HepG2 (cell line): ENCODE data around the gene P2RX2.

Source experiments
- CBX5 ChIP-seq: sonication (generic); formaldehyde crosslinking; IDR thresholded peaks from 2 replicates; pipeline ENCODE4 v1.4.0; 2020; ENCODE audit warnings: missing genetic modification reagents, borderline replicate concordance
- CTCF ChIP-seq: sonication (generic); formaldehyde crosslinking; IDR thresholded peaks from 2 replicates; pipeline ENCODE4 v1.5.0; 2020; ENCODE audit warnings: mild to moderate bottlenecking, missing genetic modification reagents, moderate library complexity
- HOXA3 ChIP-seq: sonication (generic); formaldehyde crosslinking; IDR thresholded peaks from 2 replicates; pipeline ENCODE4 v1.5.0; 2020; ENCODE audit warnings: missing genetic modification reagents
- HOXA7 ChIP-seq: sonication (generic); formaldehyde crosslinking; IDR thresholded peaks from 2 replicates; pipeline ENCODE4 v1.8.1; 2022; ENCODE audit warnings: mild to moderate bottlenecking, missing genetic modification reagents, moderate library complexity
- MEIS2 ChIP-seq: sonication (generic); formaldehyde crosslinking; IDR thresholded peaks from 2 replicates; pipeline ENCODE4 v1.9.0; 2021; ENCODE audit warnings: mild to moderate bottlenecking, missing genetic modification reagents
- RAD21 ChIP-seq: fragments of 450-650 bp; formaldehyde crosslinking; IDR thresholded peaks from 2 replicates; pipeline ENCODE4 v1.5.0; 2020; ENCODE audit warnings: mild to moderate bottlenecking
- RAD51 ChIP-seq: fragments of 450-650 bp; IDR thresholded peaks from 2 replicates; pipeline ENCODE4 v1.6.1; 2016; ENCODE audit warnings: borderline replicate concordance
- ZFP1 ChIP-seq: IDR thresholded peaks from 2 replicates; pipeline ENCODE4 v1.6.1; 2016
- ZNF160 ChIP-seq: sonication (generic); formaldehyde crosslinking; IDR thresholded peaks from 2 replicates; pipeline ENCODE4 v1.8.0; 2022; ENCODE audit warnings: mild to moderate bottlenecking, inconsistent platforms, missing genetic modification reagents
- ZNF224 ChIP-seq: sonication (generic); formaldehyde crosslinking; IDR thresholded peaks from 2 replicates; pipeline ENCODE4 v1.5.0; 2020; ENCODE audit warnings: mild to moderate bottlenecking, missing genetic modification reagents
- ZNF343 ChIP-seq: sonication (generic); formaldehyde crosslinking; IDR thresholded peaks from 2 replicates; pipeline ENCODE4 v1.4.0; 2020; ENCODE audit warnings: mild to moderate bottlenecking, missing genetic modification reagents
- TF ChIP-seq, protein P1 (sequence below), 2 experiments: fragments of 450-650 bp in 1 of 2; sonication (generic) in 1 of 2; formaldehyde crosslinking; IDR thresholded peaks; 2 replicates each; pipeline versions ENCODE4 v1.5.0 to v1.8.0; 2020 to 2022; ENCODE audit warnings: mild to moderate bottlenecking in 1 of 2, missing genetic modification reagents in 1 of 2

- TF ChIP-seq RAD21: no peak
- TF ChIP-seq CTCF: no peak
- TF ChIP-seq ZNF224 (CRISPR knock-in tag): no peak
- no peak for TF ChIP-seq CBX5 (CRISPR knock-in tag)
- no peak for TF ChIP-seq MEIS2 (CRISPR knock-in tag)
- no peak for TF ChIP-seq RAD51
- no peak for TF ChIP-seq ZNF160 (CRISPR knock-in tag)
- no peak for TF ChIP-seq ZFP1 (CRISPR knock-in tag)
- TF ChIP-seq HOXA3 (CRISPR knock-in tag): no peak
- no peak for TF ChIP-seq HOXA7
- TF ChIP-seq, protein P1, sequence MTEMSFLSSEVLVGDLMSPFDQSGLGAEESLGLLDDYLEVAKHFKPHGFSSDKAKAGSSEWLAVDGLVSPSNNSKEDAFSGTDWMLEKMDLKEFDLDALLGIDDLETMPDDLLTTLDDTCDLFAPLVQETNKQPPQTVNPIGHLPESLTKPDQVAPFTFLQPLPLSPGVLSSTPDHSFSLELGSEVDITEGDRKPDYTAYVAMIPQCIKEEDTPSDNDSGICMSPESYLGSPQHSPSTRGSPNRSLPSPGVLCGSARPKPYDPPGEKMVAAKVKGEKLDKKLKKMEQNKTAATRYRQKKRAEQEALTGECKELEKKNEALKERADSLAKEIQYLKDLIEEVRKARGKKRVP (CRISPR knock-in tag; IDR thresholded peaks at IDR 0.05): no peak
- TF ChIP-seq ZNF343 (CRISPR knock-in tag): no peak
Measured at GRCh38 chr12:132579744-132580143, 38.8 kb upstream of the P2RX2 start.
